IMR-90 (cell line): ENCODE data around the gene CSPG5. TPM values are rescaled to one million over a fixed set of nuclear protein-coding genes. Genes with fewer than 3 reads are reported as not detected.

Experiments used
- ATAC-seq: fragments of 200-7000 bp; cut with Tn5 transposase; 2 replicates; pipeline ENCODE4 v1.9.1; 2020; ENCODE audit warnings: low read depth, mild to moderate bottlenecking, moderate library complexity
- BruUV-seq: library from RNA; stranded (reverse); fragments of 400-500 nt; replicated peaks from 2 replicates; lab custom pipeline; 2021; lab: Mats Ljungman, UMichigan
- CTCF ChIA-PET: fragments of 300-600 bp; formaldehyde crosslinking; extraction: SDS; loops from one replicate; lab custom pipeline; 2021; ENCODE audit warnings: antibody characterized with exemption; lab: Yijun Ruan, JAX
- POLR2A ChIA-PET: fragments of 300-600 bp; sonication (Branson Sonifier 250); formaldehyde crosslinking; loops from one replicate; lab custom pipeline; 2022; ENCODE audit warnings: antibody characterized with exemption; ENCODE audit not compliant: unreplicated experiment; lab: Charles Lee
- DNase-seq: peaks from one replicate; pipeline ENCODE4 v3.0.0; 2013
- H2AFZ ChIP-seq: replicated peaks from 2 replicates; pipeline ENCODE3; 2013; ENCODE audit warnings: low read length, mild to moderate bottlenecking; ENCODE audit not compliant: poor library complexity
- H2AK5ac ChIP-seq: 2 replicates; pipeline ENCODE4 v1.6.1; 2013; ENCODE audit warnings: low read depth, low read length, inconsistent platforms
- H2AK9ac ChIP-seq: replicated peaks from 2 replicates; pipeline ENCODE3; 2013; ENCODE audit warnings: mild to moderate bottlenecking, low read depth, low read length, moderate library complexity; ENCODE audit not compliant: poor library complexity
- H2BK120ac ChIP-seq: 2 replicates; pipeline ENCODE4 v1.6.1; 2013; ENCODE audit warnings: low read depth, low read length, inconsistent platforms
- H2BK15ac ChIP-seq: 3 replicates; pipeline ENCODE4 v1.6.1; 2013; ENCODE audit warnings: low read depth, low read length, inconsistent platforms
- H2BK20ac ChIP-seq: 2 replicates; pipeline ENCODE4 v1.6.1; 2013; ENCODE audit warnings: low read depth, mild to moderate bottlenecking, inconsistent platforms, low read length, moderate library complexity
- H2BK5ac ChIP-seq: 2 replicates; pipeline ENCODE4 v1.6.1; 2013; ENCODE audit warnings: mild to moderate bottlenecking, low read depth, low read length, inconsistent platforms; ENCODE audit not compliant: poor library complexity, severe bottlenecking
- H3K14ac ChIP-seq: replicated peaks from 2 replicates; pipeline ENCODE4 v1.6.1; 2013; ENCODE audit warnings: low read depth, low read length, inconsistent platforms
- H3K18ac ChIP-seq: 2 replicates; pipeline ENCODE4 v1.6.1; 2013; ENCODE audit warnings: low read depth, low read length, control low read depth
- H3K23ac ChIP-seq: 2 replicates; pipeline ENCODE4 v1.6.1; 2013; ENCODE audit warnings: low read depth, low read length, inconsistent platforms
- H3K27ac ChIP-seq: 2 replicates; pipeline ENCODE4 v1.5.1; 2013; ENCODE audit warnings: mild to moderate bottlenecking, control low read depth, low read length; ENCODE audit not compliant: insufficient read depth
- H3K27me3 ChIP-seq: 2 replicates; pipeline ENCODE4 v1.6.1; 2013; ENCODE audit warnings: low read length; ENCODE audit not compliant: control insufficient read depth, insufficient read depth
- H3K36me3 ChIP-seq: 2 replicates; pipeline ENCODE4 v1.6.1; 2013; ENCODE audit warnings: low read length, mixed read lengths; ENCODE audit not compliant: control insufficient read depth, insufficient read depth
- H3K4ac ChIP-seq: 2 replicates; pipeline ENCODE4 v1.6.1; 2013; ENCODE audit warnings: low read depth, low read length, inconsistent platforms
- H3K4me1 ChIP-seq: 2 replicates; pipeline ENCODE4 v1.6.1; 2013; ENCODE audit warnings: low read length, mixed read lengths; ENCODE audit not compliant: control insufficient read depth, insufficient read depth
- H3K4me2 ChIP-seq: 2 replicates; pipeline ENCODE4 v1.6.1; 2013; ENCODE audit warnings: low read depth, mild to moderate bottlenecking, control low read depth, low read length, moderate library complexity
- H3K4me3 ChIP-seq: 2 replicates; pipeline ENCODE4 v1.5.1; 2013; ENCODE audit warnings: low read depth, mild to moderate bottlenecking, control low read depth, low read length, moderate library complexity; ENCODE audit not compliant: insufficient read depth
- H3K56ac ChIP-seq: 2 replicates; pipeline ENCODE4 v1.6.1; 2013; ENCODE audit warnings: low read length, inconsistent platforms; ENCODE audit not compliant: insufficient read depth; ENCODE audit errors: extremely low read depth
- H3K79me1 ChIP-seq, 2 experiments: 2 replicates each; pipeline ENCODE4 v1.6.1; 2013; ENCODE audit warnings: low read length in 2 of 2, inconsistent platforms in 1 of 2, low read depth in 1 of 2
- H3K9ac ChIP-seq: 2 replicates; pipeline ENCODE4 v1.6.1; 2013; ENCODE audit warnings: low read depth, low read length, control low read depth
- H3K9me1 ChIP-seq: 2 replicates; pipeline ENCODE4 v1.6.1; 2013; ENCODE audit warnings: low read length, inconsistent platforms; ENCODE audit not compliant: insufficient read depth
- H3K9me3 ChIP-seq: 2 replicates; pipeline ENCODE4 v1.6.1; 2013; ENCODE audit warnings: low read length; ENCODE audit not compliant: control insufficient read depth, insufficient read depth
- H4K20me1 ChIP-seq: 2 replicates; pipeline ENCODE4 v1.6.1; 2013; ENCODE audit warnings: low read length, inconsistent platforms; ENCODE audit not compliant: insufficient read depth
- H4K5ac ChIP-seq: 2 replicates; pipeline ENCODE4 v1.6.1; 2013; ENCODE audit warnings: mild to moderate bottlenecking, low read depth, low read length, control low read depth
- H4K8ac ChIP-seq, 2 experiments: 2 replicates each; pipeline ENCODE4 v1.6.1; 2013; ENCODE audit warnings: low read depth in 2 of 2, low read length in 2 of 2, control low read depth in 1 of 2, inconsistent platforms in 1 of 2
- H4K91ac ChIP-seq: 2 replicates; pipeline ENCODE4 v1.6.1; 2013; ENCODE audit warnings: low read depth, low read length, inconsistent platforms; ENCODE audit not compliant: insufficient read depth
- BHLHE40 ChIP-seq: fragments of 150-350 bp; IDR thresholded peaks from 2 replicates; pipeline ENCODE4 v1.6.1; 2016; ENCODE audit warnings: mild to moderate bottlenecking, low read depth, low read length
- CHD1 ChIP-seq: IDR thresholded peaks from 2 replicates; pipeline ENCODE4 v1.6.1; 2012; ENCODE audit warnings: low read depth, low read length, improper control_type of control experiment
- FOS ChIP-seq: fragments of 150-350 bp; IDR thresholded peaks from 2 replicates; pipeline ENCODE4 v1.6.1; 2016; ENCODE audit warnings: low read depth, low read length
- MXI1 ChIP-seq: IDR thresholded peaks from 2 replicates; pipeline ENCODE4 v1.6.1; 2012; ENCODE audit warnings: low read depth, mild to moderate bottlenecking, low read length, moderate library complexity, borderline replicate concordance
- POLR2A ChIP-seq: IDR thresholded peaks from 2 replicates; pipeline ENCODE4 v1.6.1; 2012; ENCODE audit warnings: mild to moderate bottlenecking, low read depth, low read length
- RAD21 ChIP-seq: IDR thresholded peaks from 2 replicates; pipeline ENCODE4 v1.6.1; 2012; ENCODE audit warnings: low read length, improper control_type of control experiment
- SMC3 ChIP-seq: fragments of 150-350 bp; IDR thresholded peaks from 2 replicates; pipeline ENCODE4 v1.6.1; 2016; ENCODE audit warnings: low read depth, mild to moderate bottlenecking, antibody characterized with exemption, low read length, moderate library complexity
- WGBS, 2 experiments: methylation state at CpG; one replicate each; pipeline versions ENCODE4 v1.1.5 to v1.1.7; 2013; ENCODE audit warnings: missing lambda C conversion rate in 2 of 2; ENCODE audit not compliant: insufficient read length in 1 of 2; ENCODE audit errors: extremely low coverage in 2 of 2; 5-methylcytosine and 5-hydroxymethylcytosine counted together
- dilution Hi-C: fragments of 300-500 bp; cut with HindIII; formaldehyde crosslinking; loops from one replicate; pipeline ENCODE4 v1.14.3; 2018; ENCODE audit warnings: low sequenced_read_pairs; ENCODE audit not compliant: unreplicated experiment
- in situ Hi-C: fragments of 300-500 bp; cut with MboI; formaldehyde crosslinking; loops from 3 replicates; pipeline ENCODE4 v1.14.3; 2019; ENCODE audit warnings: low sequenced_read_pairs, inconsistent platforms, mixed read lengths
- intact Hi-C: fragments of 100-400 bp; cut with micrococcal nuclease; formaldehyde crosslinking; loops from 2 replicates; pipeline ENCODE4 v1.10.0; 2022
- polyA plus RNA-seq, 3 experiments: library from polyadenylated mRNA; depleted of rRNA; stranded (reverse); fragments of >200 nt; gene quantifications; 2 replicates each; pipeline ENCODE4 v1.2.3, GENCODE V29; 2012; ENCODE audit warnings: low replicate concordance in 1 of 3
- total RNA-seq: library from RNA; depleted of rRNA; stranded (reverse); fragments of >200 nt; gene quantifications from 2 replicates; pipeline ENCODE4 v1.2.3, GENCODE V29; 2012
- TF ChIP-seq, protein P1 (sequence below): conservative IDR thresholded peaks from 2 replicates; pipeline ENCODE4 v1.5.1; 2012; ENCODE audit warnings: mild to moderate bottlenecking, low read depth, low read length, improper control_type of control experiment
- TF ChIP-seq, protein P2 (sequence below): fragments of 150-350 bp; IDR thresholded peaks from 2 replicates; pipeline ENCODE4 v1.6.1; 2017; ENCODE audit warnings: mild to moderate bottlenecking, antibody characterized with exemption, low read length, low read depth
- TF ChIP-seq, protein P3 (sequence below): fragments of 150-350 bp; IDR thresholded peaks from 2 replicates; pipeline ENCODE4 v1.6.1; 2016; ENCODE audit warnings: low read depth, mild to moderate bottlenecking, low read length, moderate library complexity, borderline replicate concordance

Gene CSPG5
- total and polyA plus RNA-seq, 2 of the 4 experiments (the other 2 are of a cell fraction) = under 0.01 to 0.10 TPM

DNA sequence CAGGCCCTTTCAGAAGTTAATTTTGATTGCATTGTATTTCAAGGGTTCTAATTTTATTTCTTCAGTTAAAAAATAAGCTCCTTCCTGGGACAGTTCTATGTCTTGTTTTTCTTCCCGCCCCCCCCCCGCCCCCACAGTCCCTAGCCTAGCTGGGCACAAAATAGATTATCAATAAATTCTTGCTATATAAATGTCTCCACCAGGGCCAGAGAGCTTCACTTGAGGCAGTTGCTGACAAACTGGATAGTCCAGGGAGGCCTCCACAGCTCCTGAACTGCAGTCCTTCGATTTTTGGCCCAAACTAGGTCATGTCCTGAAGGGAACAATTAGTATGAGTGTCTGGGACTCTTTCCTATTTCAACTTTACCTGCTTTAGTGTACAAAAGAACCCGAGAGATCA lies 9.9 kb upstream of the CSPG5 start:
- no peaks in the 10 kb centered on the region; the same call in 1 of the 2 replicates for H3K4me1 ChIP-seq

More for the DNA sequence above, 9.9 kb upstream of the CSPG5 start:
- no CpG with 5 or more reads among the region's 4 CpGs for WGBS, 2 experiments
- H2AK9ac ChIP-seq = no peak overlapping the region
- H3K27me3 ChIP-seq = no peaks in the 10 kb centered on the region
- no peak overlapping the region for H4K91ac ChIP-seq
- in situ Hi-C loops (no loop called here), dilution Hi-C loops (no loop called here), intact Hi-C loops (no loop called here)
- H3K4me2 ChIP-seq = no peak overlapping the region
- no peak overlapping the region for H3K4me3 ChIP-seq
- peaks cover 3 to 5% of the 10 kb centered on the region in 2 experiments; a peak in 3 of 4 replicates for H3K79me1 ChIP-seq
- no peak overlapping the region for H3K14ac ChIP-seq
- no peak overlapping the region for H3K27ac ChIP-seq
- H2BK120ac ChIP-seq = no peak overlapping the region
- H4K20me1 ChIP-seq = 0 out of 2 replicates have a peak, but pooled peaks cover 6% of the 10 kb centered on the region
- no TSS peak for BruUV-seq
- no peak overlapping the region for H2AFZ ChIP-seq
- no peak overlapping the region for H2BK20ac ChIP-seq
- no peak overlapping the region for H2AK5ac ChIP-seq
- ChIA-PET POLR2A (no interaction called here), CTCF (interaction anchor here (0.7 kb wide), 1 partner anchor 45 kb away, joined by 4 read pairs; no protein-coding TSS in a partner anchor)
- ATAC-seq (no peak), DNase-seq (no peak)
- no peak overlapping the region for H4K8ac ChIP-seq
- no peak for TF ChIP-seq MXI1
- TF ChIP-seq, protein P1, sequence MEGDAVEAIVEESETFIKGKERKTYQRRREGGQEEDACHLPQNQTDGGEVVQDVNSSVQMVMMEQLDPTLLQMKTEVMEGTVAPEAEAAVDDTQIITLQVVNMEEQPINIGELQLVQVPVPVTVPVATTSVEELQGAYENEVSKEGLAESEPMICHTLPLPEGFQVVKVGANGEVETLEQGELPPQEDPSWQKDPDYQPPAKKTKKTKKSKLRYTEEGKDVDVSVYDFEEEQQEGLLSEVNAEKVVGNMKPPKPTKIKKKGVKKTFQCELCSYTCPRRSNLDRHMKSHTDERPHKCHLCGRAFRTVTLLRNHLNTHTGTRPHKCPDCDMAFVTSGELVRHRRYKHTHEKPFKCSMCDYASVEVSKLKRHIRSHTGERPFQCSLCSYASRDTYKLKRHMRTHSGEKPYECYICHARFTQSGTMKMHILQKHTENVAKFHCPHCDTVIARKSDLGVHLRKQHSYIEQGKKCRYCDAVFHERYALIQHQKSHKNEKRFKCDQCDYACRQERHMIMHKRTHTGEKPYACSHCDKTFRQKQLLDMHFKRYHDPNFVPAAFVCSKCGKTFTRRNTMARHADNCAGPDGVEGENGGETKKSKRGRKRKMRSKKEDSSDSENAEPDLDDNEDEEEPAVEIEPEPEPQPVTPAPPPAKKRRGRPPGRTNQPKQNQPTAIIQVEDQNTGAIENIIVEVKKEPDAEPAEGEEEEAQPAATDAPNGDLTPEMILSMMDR = no peak
- no peak for TF ChIP-seq BHLHE40
- TF ChIP-seq CHD1 = no peak
- TF ChIP-seq FOS = no peak
- no peak for TF ChIP-seq RAD21
- TF ChIP-seq, protein P2, sequence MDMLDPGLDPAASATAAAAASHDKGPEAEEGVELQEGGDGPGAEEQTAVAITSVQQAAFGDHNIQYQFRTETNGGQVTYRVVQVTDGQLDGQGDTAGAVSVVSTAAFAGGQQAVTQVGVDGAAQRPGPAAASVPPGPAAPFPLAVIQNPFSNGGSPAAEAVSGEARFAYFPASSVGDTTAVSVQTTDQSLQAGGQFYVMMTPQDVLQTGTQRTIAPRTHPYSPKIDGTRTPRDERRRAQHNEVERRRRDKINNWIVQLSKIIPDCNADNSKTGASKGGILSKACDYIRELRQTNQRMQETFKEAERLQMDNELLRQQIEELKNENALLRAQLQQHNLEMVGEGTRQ = no peak
- no peak for TF ChIP-seq POLR2A
- TF ChIP-seq, protein P3, sequence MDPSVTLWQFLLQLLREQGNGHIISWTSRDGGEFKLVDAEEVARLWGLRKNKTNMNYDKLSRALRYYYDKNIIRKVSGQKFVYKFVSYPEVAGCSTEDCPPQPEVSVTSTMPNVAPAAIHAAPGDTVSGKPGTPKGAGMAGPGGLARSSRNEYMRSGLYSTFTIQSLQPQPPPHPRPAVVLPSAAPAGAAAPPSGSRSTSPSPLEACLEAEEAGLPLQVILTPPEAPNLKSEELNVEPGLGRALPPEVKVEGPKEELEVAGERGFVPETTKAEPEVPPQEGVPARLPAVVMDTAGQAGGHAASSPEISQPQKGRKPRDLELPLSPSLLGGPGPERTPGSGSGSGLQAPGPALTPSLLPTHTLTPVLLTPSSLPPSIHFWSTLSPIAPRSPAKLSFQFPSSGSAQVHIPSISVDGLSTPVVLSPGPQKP = no peak
- TF ChIP-seq SMC3 = no peak
- no peak overlapping the region for H2BK15ac ChIP-seq
- no peaks in the 10 kb centered on the region for H3K9me3 ChIP-seq
- peaks cover 7% of the 10 kb centered on the region for H3K9me1 ChIP-seq
- H3K56ac ChIP-seq = no peak overlapping the region
- no peak overlapping the region for H3K18ac ChIP-seq
- H2BK5ac ChIP-seq = no peak overlapping the region
- no peak overlapping the region for H3K4ac ChIP-seq
- H3K36me3 ChIP-seq = peaks cover 35% of the 10 kb centered on the region
- H3K9ac ChIP-seq = no peak overlapping the region
- no peak overlapping the region for H4K5ac ChIP-seq
- no peak overlapping the region for H3K23ac ChIP-seq
